MM.1S (cell line): ENCODE results near the gene SYTL4.

Experiments
- CTCF ChIP-seq: fragments of 300-600 bp; sonication (generic); IDR thresholded peaks from 2 replicates; pipeline ENCODE4 v1.5.1; 2016; ENCODE audit warnings: antibody characterized with exemption, low read length, mixed read lengths
- EZH2 ChIP-seq: fragments of 300-600 bp; sonication (generic); optimal IDR thresholded peaks from 2 replicates; pipeline ENCODE3; 2017; ENCODE audit warnings: low read depth, mild to moderate bottlenecking, antibody characterized with exemption, low read length, mixed read lengths

DNA sequence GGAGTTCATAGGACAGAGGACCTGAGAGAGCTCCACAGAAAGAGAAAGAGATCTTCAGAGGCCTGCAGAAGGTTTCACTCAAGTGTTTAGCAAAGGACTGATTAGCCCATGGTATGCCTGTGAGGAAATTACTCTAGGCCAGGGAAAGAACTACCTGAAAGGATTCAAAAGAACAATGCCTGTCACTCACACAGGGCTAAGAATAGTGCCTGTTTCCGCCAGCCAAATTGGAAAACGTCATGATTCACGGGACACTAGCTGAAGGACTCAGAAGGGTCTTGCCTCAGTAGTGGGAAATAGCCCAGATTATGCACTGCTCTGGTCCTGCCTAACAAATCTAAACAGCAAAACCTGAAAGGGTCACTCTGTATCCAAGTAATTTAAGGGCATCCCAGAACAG is 21.1 kb downstream of the SYTL4 start:
- no peak for TF ChIP-seq CTCF
- TF ChIP-seq EZH2, result no peak
